Measurements from ENCODE around the gene BTN2A1. TPM values are rescaled to one million over a fixed set of nuclear protein-coding genes. Genes with fewer than 3 reads are reported as not detected.

Gene BTN2A1
- total and polyA plus RNA-seq, 9 of the 15 experiments (the other 6 are each of a cell fraction or from before 2014, with no cell fraction given): 6.7 to 22.1 (median 16.4) TPM

DNA sequence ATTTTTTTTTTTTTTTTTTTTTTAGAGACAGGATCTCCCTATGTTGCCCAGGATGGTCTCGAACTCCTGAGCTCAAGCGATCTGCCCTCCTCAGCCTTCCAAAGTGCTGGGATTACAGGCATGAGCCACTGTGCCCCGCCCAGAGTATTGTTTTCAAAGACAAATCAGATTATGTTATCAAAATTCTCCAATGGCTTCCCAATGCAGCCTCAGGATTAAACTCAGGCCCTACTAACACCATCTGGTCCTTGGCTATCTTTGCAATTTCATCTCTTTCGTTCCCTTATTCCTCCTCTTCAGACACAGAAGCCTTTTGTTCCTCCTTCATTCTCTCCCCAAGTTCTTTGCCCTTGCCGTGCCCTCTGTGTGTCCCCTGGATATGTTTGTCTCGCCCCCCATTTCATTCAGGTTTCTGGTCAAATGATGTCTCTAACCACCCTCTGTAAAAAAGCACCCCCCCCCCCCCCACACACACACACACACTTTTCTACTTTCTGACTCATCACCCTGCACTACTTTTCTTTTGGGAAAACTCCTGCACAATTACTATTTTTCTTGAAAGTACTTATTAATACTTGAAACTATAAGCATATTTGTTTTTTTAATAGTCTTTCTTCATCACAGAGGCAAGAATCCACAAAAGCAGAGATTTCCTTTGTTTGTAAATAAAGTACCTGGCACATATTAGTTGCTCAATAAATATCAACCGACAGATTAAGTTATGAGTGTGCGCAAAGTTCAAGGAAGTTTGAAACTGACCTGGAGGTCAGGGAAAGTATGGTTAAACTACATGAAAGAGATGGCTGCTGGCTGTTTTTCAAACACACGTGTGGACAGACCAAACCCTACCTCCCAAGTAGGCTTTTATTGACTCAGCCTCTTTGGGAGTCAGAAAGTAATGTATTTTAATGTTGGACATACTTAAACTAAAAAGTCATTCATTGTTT is 59.0 kb downstream of the BTN2A1 start:
- in situ Hi-C loops (cut with MboI): no loop called here
- no peaks in the 10 kb centered on the region for H3K27me3 ChIP-seq (ENCODE audit: control insufficient read depth in 2 of 2, insufficient read depth in 2 of 2, low read length in 2 of 2)
- DNase-seq (ENCODE audit: extremely low read depth in 1 of 4, low spot score in 3 of 4) (peak in 1 of 4 experiments; percentile 26), ATAC-seq (no peak), FAIRE-seq (no peak)
- H2AFZ ChIP-seq (ENCODE audit: low read depth, low read length): peak overlapping the region; percentile 83
- H3K4me2 ChIP-seq (ENCODE audit: insufficient read depth, low read length): no peak overlapping the region; the same call in 1 of the 2 replicates
- BruUV-seq (replicated peaks): no TSS peak
- no peaks in the 10 kb centered on the region for H3K9me3 ChIP-seq (replicated peaks; ENCODE audit: control insufficient read depth, insufficient read depth, low read depth, low read length)
- 36% methylated on average over 8 of the region's 9 CpGs for WGBS (ENCODE audit: insufficient coverage, low coverage, missing lambda C conversion rate)
- H3K79me2 ChIP-seq (ENCODE audit: control insufficient read depth, insufficient read depth, low read length): peaks cover 2% of the 10 kb centered on the region; the same call in 2 of the 3 replicates
- no peak overlapping the region for H3K4me3 ChIP-seq
- POLR2A ChIA-PET: no interaction called here
- H3K36me3 ChIP-seq (ENCODE audit: control insufficient read depth, insufficient read depth, low read length): no peaks in the 10 kb centered on the region
- CTCF ChIA-PET (ENCODE audit: low intra/inter-chr PET ratio): no interaction called here
- intact Hi-C loops (cut with micrococcal nuclease): no loop called here
- H3K9me1 ChIP-seq (ENCODE audit: control insufficient read depth, insufficient read depth, low read length): no peaks in the 10 kb centered on the region
- H3K4me1 ChIP-seq (replicated peaks in 1 of 2; ENCODE audit: control insufficient read depth in 2 of 2, insufficient read depth in 2 of 2, low read length in 2 of 2): peaks cover 7 to 18% of the 10 kb centered on the region in 2 experiments; a peak in 4 of 5 replicates
- no peaks in the 10 kb centered on the region for H4K20me1 ChIP-seq (replicated peaks; ENCODE audit: control insufficient read depth, insufficient read depth, low read length)
- peak overlapping the region; percentile 10; the same call in 1 of the 3 replicates for H3K27ac ChIP-seq (ENCODE audit: extremely low read depth, low read depth, low read length)
- H3K9ac ChIP-seq (ENCODE audit: insufficient read depth in 1 of 2, low read depth in 2 of 2, low read length in 2 of 2): no peak overlapping the region
- TF ChIP-seq JUN (IDR thresholded peaks at IDR 0.05; ENCODE audit: borderline replicate concordance, low read depth, low read length) (no peak), JUN (CRISPR knock-in tag; IDR thresholded peaks at IDR 0.05; ENCODE audit: borderline replicate concordance) (no peak), IFI16 (CRISPR knock-in tag; IDR thresholded peaks at IDR 0.05) (no peak), ILF3 (IDR thresholded peaks at IDR 0.05; ENCODE audit: borderline replicate concordance) (no peak), CBFA2T3 (IDR thresholded peaks at IDR 0.05) (peak; percentile 33), ZNF76 (CRISPR knock-in tag; IDR thresholded peaks at IDR 0.05; ENCODE audit: borderline replicate concordance) (no peak), ZBTB1 (CRISPR knock-in tag; IDR thresholded peaks at IDR 0.05; ENCODE audit: borderline replicate concordance, low read depth) (no peak), MCM5 (IDR thresholded peaks at IDR 0.05; ENCODE audit: low read depth) (no peak), HDAC1 (IDR thresholded peaks at IDR 0.05) (peak in 1 of 2 experiments; percentile 43; a peak in 1 of 4 replicates), ARID1B (IDR thresholded peaks at IDR 0.05) (peak; percentile 61), SRSF1 (IDR thresholded peaks at IDR 0.05; ENCODE audit: low read depth, low read length) (no peak), GABPB2 (CRISPR knock-in tag; conservative IDR thresholded peaks at IDR 0.05) (no peak), SIRT6 (IDR thresholded peaks at IDR 0.05; ENCODE audit: low read depth, low read length) (no peak)
- TF ChIP-seq, protein P1, sequence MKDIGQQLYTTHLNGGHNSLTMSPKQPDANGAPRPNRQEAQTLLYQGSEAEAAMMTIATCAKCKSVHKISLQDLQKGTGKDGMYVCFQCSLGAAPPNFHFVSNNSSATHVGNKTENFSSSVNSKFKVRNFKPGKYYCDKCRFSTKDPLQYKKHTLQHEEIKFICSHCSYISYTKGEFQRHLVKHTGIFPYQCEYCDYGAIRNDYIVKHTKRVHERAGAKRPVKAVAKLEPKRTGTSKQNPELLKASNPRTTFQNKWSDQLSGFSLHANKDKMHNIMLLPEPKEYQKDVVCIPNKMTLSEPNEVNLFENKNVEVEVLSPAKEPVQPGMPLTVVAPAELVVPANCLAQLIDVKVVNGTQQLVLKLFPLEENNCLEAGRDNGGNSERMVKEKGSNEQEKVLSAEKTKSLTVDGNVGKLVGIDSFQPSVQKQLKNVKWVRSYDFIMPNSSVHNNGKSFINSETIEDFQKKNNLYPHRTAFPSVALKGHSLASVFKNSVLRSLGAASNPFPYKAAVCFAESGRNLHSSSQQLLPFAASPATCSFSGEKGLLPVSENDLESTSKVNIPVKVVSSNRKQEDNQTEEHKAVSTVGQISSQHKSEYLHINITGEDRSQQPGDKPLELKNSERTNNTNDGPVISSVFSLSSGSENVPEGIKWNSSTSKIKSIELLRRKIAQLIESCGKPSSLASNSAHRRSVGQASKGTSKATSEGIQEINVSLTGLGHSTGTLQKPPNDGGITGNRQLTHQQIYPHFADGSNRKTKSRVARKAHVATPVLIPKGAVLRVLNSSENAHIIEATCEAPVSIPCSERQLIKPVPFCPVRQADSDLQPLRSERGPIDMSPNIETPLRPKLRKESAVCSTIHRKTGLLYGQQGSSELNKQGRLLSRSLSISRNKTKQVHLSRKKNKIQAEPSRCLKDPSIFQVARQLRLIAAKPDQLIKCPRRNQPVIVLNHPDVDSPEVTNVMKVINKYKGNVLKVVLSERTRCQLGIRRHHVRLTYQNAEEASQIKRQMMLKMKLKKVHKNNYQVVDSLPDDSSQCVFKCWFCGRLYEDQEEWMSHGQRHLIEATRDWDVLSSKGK (CRISPR knock-in tag; IDR thresholded peaks at IDR 0.05): no peak
- TF ChIP-seq, protein P2, sequence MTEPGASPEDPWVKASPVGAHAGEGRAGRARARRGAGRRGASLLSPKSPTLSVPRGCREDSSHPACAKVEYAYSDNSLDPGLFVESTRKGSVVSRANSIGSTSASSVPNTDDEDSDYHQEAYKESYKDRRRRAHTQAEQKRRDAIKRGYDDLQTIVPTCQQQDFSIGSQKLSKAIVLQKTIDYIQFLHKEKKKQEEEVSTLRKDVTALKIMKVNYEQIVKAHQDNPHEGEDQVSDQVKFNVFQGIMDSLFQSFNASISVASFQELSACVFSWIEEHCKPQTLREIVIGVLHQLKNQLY (CRISPR knock-in tag; conservative IDR thresholded peaks at IDR 0.05): no peak
- TF ChIP-seq, protein P3, sequence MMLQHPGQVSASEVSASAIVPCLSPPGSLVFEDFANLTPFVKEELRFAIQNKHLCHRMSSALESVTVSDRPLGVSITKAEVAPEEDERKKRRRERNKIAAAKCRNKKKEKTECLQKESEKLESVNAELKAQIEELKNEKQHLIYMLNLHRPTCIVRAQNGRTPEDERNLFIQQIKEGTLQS (IDR thresholded peaks at IDR 0.05): peak; percentile 86
- TF ChIP-seq, protein P3 (CRISPR knock-in tag; conservative IDR thresholded peaks at IDR 0.05): no peak
